GM23338 (cell line): ENCODE results near the gene TRAPPC12. TPM values are rescaled to one million over a fixed set of nuclear protein-coding genes. Genes with fewer than 3 reads are reported as not detected.

Experiments
- ATAC-seq: fragments of 200-7000 bp; cut with Tn5 transposase; 3 replicates; pipeline ENCODE4 v1.9.1; 2020
- DNase-seq: peaks from one replicate; pipeline ENCODE4 v3.0.0-alpha.2; 2015; ENCODE audit warnings: low spot score
- H2AFZ ChIP-seq: fragments of 200-600 bp; sonication (generic); 2 replicates; pipeline ENCODE4 v1.8.0; 2016; ENCODE audit warnings: antibody characterized with exemption, mild to moderate bottlenecking, moderate library complexity
- H3F3A ChIP-seq: fragments of 200-600 bp; sonication (generic); replicated peaks from 2 replicates; pipeline ENCODE4 v1.8.0; 2017; ENCODE audit warnings: antibody characterized with exemption, mixed run types, low read depth
- H3K27ac ChIP-seq: fragments of 200-600 bp; sonication (generic); 2 replicates; pipeline ENCODE4 v1.6.1; 2016; ENCODE audit warnings: low read depth
- H3K27me3 ChIP-seq: fragments of 200-600 bp; sonication (generic); 2 replicates; pipeline ENCODE4 v1.8.0; 2016; ENCODE audit warnings: mild to moderate bottlenecking, mixed run types, moderate library complexity; ENCODE audit not compliant: insufficient read depth
- H3K36me3 ChIP-seq: fragments of 200-600 bp; sonication (generic); 2 replicates; pipeline ENCODE4 v1.8.0; 2016; ENCODE audit warnings: mild to moderate bottlenecking; ENCODE audit not compliant: insufficient read depth
- H3K4me1 ChIP-seq: fragments of 200-600 bp; sonication (generic); 2 replicates; pipeline ENCODE4 v1.8.0; 2016; ENCODE audit warnings: mild to moderate bottlenecking, moderate library complexity; ENCODE audit not compliant: insufficient read depth
- H3K4me2 ChIP-seq: fragments of 200-600 bp; sonication (generic); 2 replicates; pipeline ENCODE4 v1.7.1; 2017; ENCODE audit warnings: mixed run types
- H3K4me3 ChIP-seq: fragments of 200-600 bp; sonication (generic); 2 replicates; pipeline ENCODE4 v1.6.1; 2016; ENCODE audit warnings: mixed run types
- H3K79me2 ChIP-seq: fragments of 200-600 bp; sonication (generic); replicated peaks from 2 replicates; pipeline ENCODE4 v1.8.0; 2017; ENCODE audit warnings: mild to moderate bottlenecking; ENCODE audit not compliant: insufficient read depth
- H3K9me2 ChIP-seq: fragments of 200-600 bp; sonication (generic); 2 replicates; pipeline ENCODE4 v1.8.0; 2017; ENCODE audit not compliant: insufficient read depth
- H4K20me1 ChIP-seq: fragments of 200-600 bp; sonication (generic); replicated peaks from 2 replicates; pipeline ENCODE4 v1.8.0; 2017; ENCODE audit warnings: mild to moderate bottlenecking; ENCODE audit not compliant: insufficient read depth
- H3K27ac Mint-ChIP-seq: 2 replicates; pipeline ENCODE4 v1.8.0; 2020; ENCODE audit warnings: inconsistent platforms, mild to moderate bottlenecking, moderate library complexity, mixed read lengths
- H3K27me3 Mint-ChIP-seq: 3 replicates; pipeline ENCODE4 v1.8.0; 2022; ENCODE audit warnings: low read depth, mild to moderate bottlenecking, moderate library complexity, mixed read lengths, inconsistent platforms; ENCODE audit not compliant: insufficient read depth, poor library complexity
- H3K36me3 Mint-ChIP-seq: 3 replicates; pipeline ENCODE4 v1.8.0; 2021; ENCODE audit warnings: low read depth, mild to moderate bottlenecking, inconsistent platforms, moderate library complexity, mixed read lengths
- H3K4me1 Mint-ChIP-seq: 3 replicates; pipeline ENCODE4 v1.8.0; 2020; ENCODE audit warnings: mild to moderate bottlenecking, inconsistent platforms, mixed read lengths
- H3K4me3 Mint-ChIP-seq: 3 replicates; pipeline ENCODE4 v1.8.0; 2021; ENCODE audit warnings: moderate library complexity, mild to moderate bottlenecking, inconsistent platforms, mixed read lengths
- H3K9me3 Mint-ChIP-seq: 3 replicates; pipeline ENCODE4 v1.8.0; 2020; ENCODE audit warnings: moderate library complexity, mild to moderate bottlenecking, inconsistent platforms, mixed read lengths
- CREB1 ChIP-seq: fragments of 250-450 bp; sonication (Bioruptor Pico); IDR thresholded peaks from 2 replicates; pipeline ENCODE4 v1.5.0; 2020; ENCODE audit warnings: low read depth, mild to moderate bottlenecking, moderate library complexity
- CTCF ChIP-seq, 2 experiments: fragments of 200-600 bp in 1 of 2; sonication (generic) in 1 of 2; conservative IDR thresholded peaks; 2 replicates each; pipeline versions ENCODE4 v1.5.1 to v1.6.1; 2016 to 2017; ENCODE audit warnings: antibody characterized with exemption in 2 of 2, low read depth in 2 of 2, mild to moderate bottlenecking in 2 of 2, moderate library complexity in 1 of 2
- EZH2 ChIP-seq: fragments of 200-600 bp; sonication (generic); IDR thresholded peaks from one replicate; pipeline ENCODE4 v1.8.0; 2017; ENCODE audit warnings: antibody characterized with exemption, mild to moderate bottlenecking, low read depth; ENCODE audit not compliant: unreplicated experiment
- EZH2phosphoT487 ChIP-seq: fragments of 200-600 bp; sonication (generic); IDR thresholded peaks from one replicate; pipeline ENCODE4 v1.8.1; 2018; ENCODE audit warnings: antibody characterized with exemption; ENCODE audit not compliant: unreplicated experiment
- JUNB ChIP-seq: IDR thresholded peaks from one replicate; pipeline ENCODE4 v1.6.1; 2016; ENCODE audit warnings: antibody characterized with exemption; ENCODE audit not compliant: unreplicated experiment
- NANOG ChIP-seq: IDR thresholded peaks from 2 replicates; pipeline ENCODE4 v1.6.1; 2016; ENCODE audit warnings: antibody characterized with exemption, borderline replicate concordance
- POLR2AphosphoS5 ChIP-seq: IDR thresholded peaks from 2 replicates; pipeline ENCODE4 v1.6.1; 2016; ENCODE audit warnings: antibody characterized with exemption, low read depth
- STAT1 ChIP-seq: IDR thresholded peaks from one replicate; pipeline ENCODE4 v1.6.1; 2016; ENCODE audit warnings: antibody characterized with exemption; ENCODE audit not compliant: unreplicated experiment
- ZNF114 ChIP-seq: fragments of 250-450 bp; sonication (Bioruptor Pico); IDR thresholded peaks from 2 replicates; pipeline ENCODE4 v1.5.0; 2020; ENCODE audit warnings: mild to moderate bottlenecking, moderate library complexity
- ZNF331 ChIP-seq: fragments of 250-450 bp; sonication (Bioruptor Pico); IDR thresholded peaks from 2 replicates; pipeline ENCODE4 v1.5.0; 2020; ENCODE audit warnings: low read depth, mild to moderate bottlenecking, moderate library complexity
- ZNF462 ChIP-seq: fragments of 250-450 bp; sonication (Bioruptor Pico); IDR thresholded peaks from 2 replicates; pipeline ENCODE4 v1.5.0; 2020; ENCODE audit warnings: mild to moderate bottlenecking, moderate library complexity
- polyA plus RNA-seq: library from polyadenylated mRNA; unstranded; fragments of >200 nt; fragmentation: Nextera tagmentation; extraction: Ambion mirVana; gene quantifications from 2 replicates; pipeline ENCODE4 v1.2.1, GENCODE V29; 2016
- total RNA-seq: library from RNA; depleted of rRNA; stranded (reverse); fragments of >200 nt; shearing (Covaris generic); gene quantifications from 2 replicates; pipeline ENCODE4 v1.2.3, GENCODE V29; 2014
- TF ChIP-seq, protein P1 (sequence below): IDR thresholded peaks from 2 replicates; pipeline ENCODE4 v1.6.1; 2016; ENCODE audit warnings: antibody characterized with exemption
- TF ChIP-seq, protein P2 (sequence below): IDR thresholded peaks from one replicate; pipeline ENCODE4 v1.6.1; 2018; ENCODE audit warnings: antibody characterized with exemption; ENCODE audit not compliant: unreplicated experiment

Gene TRAPPC12
- total and polyA plus RNA-seq, 2 experiments from 2014 or later, result 48.9 to 57.7 TPM

- Histone ChIP-seq H3F3A (no peaks in the 10 kb centered on the region), H2AFZ (no peak overlapping the region), H3K79me2 (peaks cover 86% of the 10 kb centered on the region), H3K27me3 (no peaks in the 10 kb centered on the region), H3K4me3 (no peak overlapping the region), H3K4me2 (no peak overlapping the region), H3K4me1 (peaks cover 6% of the 10 kb centered on the region; the same call in 1 of the 2 replicates), H3K36me3 (peaks cover 4% of the 10 kb centered on the region; the same call in 1 of the 2 replicates), H3K9me2 (no peaks in the 10 kb centered on the region), H3K27ac (no peak overlapping the region), H4K20me1 (peaks cover 10% of the 10 kb centered on the region)
- Mint-ChIP-seq H3K9me3 (peaks cover 18% of the 10 kb centered on the region), H3K27ac (no peak overlapping the region), H3K27me3 (peaks cover 4% of the 10 kb centered on the region), H3K36me3 (peaks cover 25% of the 10 kb centered on the region), H3K4me3 (no peak overlapping the region), H3K4me1 (peaks cover 20% of the 10 kb centered on the region)
- DNase-seq, result no peak
- TF ChIP-seq CREB1 (CRISPR knock-in tag), result no peak
- no peak for TF ChIP-seq ZNF114 (CRISPR knock-in tag)
- TF ChIP-seq EZH2phosphoT487, result no peak
- TF ChIP-seq NANOG, result no peak
- TF ChIP-seq CTCF (conservative IDR thresholded peaks at IDR 0.05; ENCODE audit: low read depth in 2 of 2), result no peak
- no peak for TF ChIP-seq JUNB
- TF ChIP-seq, protein P1, sequence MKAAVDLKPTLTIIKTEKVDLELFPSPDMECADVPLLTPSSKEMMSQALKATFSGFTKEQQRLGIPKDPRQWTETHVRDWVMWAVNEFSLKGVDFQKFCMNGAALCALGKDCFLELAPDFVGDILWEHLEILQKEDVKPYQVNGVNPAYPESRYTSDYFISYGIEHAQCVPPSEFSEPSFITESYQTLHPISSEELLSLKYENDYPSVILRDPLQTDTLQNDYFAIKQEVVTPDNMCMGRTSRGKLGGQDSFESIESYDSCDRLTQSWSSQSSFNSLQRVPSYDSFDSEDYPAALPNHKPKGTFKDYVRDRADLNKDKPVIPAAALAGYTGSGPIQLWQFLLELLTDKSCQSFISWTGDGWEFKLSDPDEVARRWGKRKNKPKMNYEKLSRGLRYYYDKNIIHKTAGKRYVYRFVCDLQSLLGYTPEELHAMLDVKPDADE, result no peak
- no peak for TF ChIP-seq EZH2
- TF ChIP-seq POLR2AphosphoS5, result no peak
- no peak for TF ChIP-seq ZNF331
- TF ChIP-seq ZNF462 (CRISPR knock-in tag), result no peak
- TF ChIP-seq, protein P2, sequence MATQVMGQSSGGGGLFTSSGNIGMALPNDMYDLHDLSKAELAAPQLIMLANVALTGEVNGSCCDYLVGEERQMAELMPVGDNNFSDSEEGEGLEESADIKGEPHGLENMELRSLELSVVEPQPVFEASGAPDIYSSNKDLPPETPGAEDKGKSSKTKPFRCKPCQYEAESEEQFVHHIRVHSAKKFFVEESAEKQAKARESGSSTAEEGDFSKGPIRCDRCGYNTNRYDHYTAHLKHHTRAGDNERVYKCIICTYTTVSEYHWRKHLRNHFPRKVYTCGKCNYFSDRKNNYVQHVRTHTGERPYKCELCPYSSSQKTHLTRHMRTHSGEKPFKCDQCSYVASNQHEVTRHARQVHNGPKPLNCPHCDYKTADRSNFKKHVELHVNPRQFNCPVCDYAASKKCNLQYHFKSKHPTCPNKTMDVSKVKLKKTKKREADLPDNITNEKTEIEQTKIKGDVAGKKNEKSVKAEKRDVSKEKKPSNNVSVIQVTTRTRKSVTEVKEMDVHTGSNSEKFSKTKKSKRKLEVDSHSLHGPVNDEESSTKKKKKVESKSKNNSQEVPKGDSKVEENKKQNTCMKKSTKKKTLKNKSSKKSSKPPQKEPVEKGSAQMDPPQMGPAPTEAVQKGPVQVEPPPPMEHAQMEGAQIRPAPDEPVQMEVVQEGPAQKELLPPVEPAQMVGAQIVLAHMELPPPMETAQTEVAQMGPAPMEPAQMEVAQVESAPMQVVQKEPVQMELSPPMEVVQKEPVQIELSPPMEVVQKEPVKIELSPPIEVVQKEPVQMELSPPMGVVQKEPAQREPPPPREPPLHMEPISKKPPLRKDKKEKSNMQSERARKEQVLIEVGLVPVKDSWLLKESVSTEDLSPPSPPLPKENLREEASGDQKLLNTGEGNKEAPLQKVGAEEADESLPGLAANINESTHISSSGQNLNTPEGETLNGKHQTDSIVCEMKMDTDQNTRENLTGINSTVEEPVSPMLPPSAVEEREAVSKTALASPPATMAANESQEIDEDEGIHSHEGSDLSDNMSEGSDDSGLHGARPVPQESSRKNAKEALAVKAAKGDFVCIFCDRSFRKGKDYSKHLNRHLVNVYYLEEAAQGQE, result no peak
- no peak for TF ChIP-seq STAT1
- ATAC-seq, result no peak
Measured at GRCh38 chr2:3365219-3365618, 14.3 kb upstream of the TRAPPC12 start.
